Measurements from ENCODE around the gene ZNF681.
"Not testable (repeated sequence)": the region's sequence is repeated elsewhere in the genome, so short reads cannot be mapped to it uniquely, and the experiment has no call there.

Gene ZNF681

DNA sequence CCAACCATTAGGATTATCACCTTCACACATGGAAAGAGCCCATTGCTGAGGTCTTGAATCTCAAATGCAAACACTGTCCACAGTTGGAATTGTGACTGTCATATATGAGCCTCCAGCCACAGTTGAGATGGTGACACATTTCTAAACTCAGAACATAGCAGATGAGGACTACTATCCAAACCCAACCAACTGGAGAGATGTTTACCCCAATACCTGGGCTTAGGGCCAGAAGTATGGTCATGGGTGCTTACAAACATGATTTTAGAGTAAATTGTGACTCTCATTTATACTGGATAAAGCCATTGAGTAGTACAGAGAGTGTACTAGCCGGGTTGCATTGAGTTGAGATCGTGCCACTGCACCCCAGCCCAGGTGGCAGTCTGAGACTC, 14.0 kb upstream of the ZNF681 start:
- no peak for DNase-seq (ENCODE audit: low spot score)

DNA sequence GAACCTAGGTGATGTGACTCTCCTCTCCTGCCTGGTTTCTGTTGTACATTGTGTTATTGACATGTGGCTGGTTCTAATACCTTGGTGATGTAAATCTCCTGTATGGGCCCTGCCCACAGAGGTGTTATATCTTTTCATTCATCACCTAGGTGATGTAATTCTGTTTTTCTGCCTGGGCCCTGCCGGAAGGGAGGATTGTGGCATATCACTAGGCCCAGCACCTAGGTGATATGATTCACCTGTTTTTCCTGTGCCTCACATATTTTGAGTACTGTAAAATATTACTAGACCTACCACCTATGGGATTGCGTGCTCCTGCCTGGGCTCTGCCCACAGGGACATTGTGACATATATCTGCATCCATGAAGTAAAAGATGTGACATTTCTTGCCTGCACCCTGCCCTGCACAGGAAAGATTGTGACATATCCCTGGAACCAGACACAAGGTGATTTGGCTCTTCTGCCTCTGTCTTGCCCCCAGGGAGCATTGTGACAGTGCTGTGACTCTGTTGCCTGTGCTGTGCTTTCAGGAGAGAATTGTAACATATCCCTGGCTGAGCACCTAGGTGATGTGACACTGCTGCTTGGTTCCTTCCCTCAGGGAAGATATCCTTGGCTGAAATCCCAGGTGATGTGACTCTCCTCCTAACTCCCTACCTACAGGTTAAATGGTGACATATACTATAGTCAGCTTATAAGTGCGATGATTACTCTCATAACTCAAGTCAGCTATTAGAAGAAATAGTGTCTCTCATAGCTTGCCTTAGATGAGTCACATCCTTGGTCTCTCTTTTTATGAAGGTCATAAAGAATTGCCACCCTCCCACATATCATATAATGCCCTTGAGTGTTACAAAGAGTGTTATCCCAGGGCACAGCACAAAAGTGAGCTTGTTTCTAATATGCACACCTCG, 13.3 kb upstream of the ZNF681 start:
- no peak for DNase-seq (ENCODE audit: low spot score)

DNA sequence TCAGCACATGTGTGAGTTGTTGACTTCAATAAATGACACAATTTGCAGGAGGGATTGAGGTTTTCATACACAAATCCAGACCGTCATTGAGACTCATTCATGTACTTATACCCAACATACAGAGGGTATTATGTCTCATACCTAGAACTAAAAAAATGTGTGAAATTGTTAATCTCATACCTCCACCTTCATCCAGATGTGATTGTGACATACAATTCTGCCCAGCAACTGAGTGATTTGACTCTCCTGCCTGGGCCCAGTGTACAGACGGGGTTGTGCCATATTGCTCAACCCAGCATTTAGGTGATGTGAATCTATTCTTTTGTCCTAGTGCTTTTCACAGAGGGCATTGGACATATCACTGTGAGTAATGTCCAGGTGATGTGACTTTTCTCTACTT, 12.6 kb upstream of the ZNF681 start:
- no peak for DNase-seq (ENCODE audit: low spot score)

DNA sequence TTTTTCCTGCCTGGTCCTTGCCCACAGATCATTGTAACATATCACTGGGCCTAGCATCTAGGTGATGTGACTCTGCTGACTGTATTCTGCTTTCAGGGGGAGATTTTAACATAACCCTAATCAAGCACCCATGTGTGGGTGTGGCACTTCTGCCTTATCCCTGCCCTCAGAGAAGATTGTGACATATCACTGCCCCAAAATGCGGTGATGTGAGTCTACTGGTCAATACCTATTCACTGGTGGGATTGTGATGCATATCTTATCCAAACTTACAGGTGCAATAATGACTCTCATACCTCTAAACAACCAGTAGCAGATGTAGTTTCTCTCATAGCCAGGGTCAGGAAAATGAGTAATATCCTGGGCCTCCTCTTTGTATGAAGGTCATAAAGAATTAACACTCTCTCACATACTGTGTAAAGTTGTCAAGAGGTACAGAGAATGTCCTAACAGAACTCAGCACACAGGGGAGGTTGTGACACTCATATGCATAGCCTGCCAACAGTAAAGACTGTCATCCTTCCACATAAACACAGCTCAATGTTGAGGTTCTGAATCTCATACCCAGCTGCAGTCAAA, 12.1 kb upstream of the ZNF681 start:
- DNase-seq (ENCODE audit: low spot score), result no peak

DNA sequence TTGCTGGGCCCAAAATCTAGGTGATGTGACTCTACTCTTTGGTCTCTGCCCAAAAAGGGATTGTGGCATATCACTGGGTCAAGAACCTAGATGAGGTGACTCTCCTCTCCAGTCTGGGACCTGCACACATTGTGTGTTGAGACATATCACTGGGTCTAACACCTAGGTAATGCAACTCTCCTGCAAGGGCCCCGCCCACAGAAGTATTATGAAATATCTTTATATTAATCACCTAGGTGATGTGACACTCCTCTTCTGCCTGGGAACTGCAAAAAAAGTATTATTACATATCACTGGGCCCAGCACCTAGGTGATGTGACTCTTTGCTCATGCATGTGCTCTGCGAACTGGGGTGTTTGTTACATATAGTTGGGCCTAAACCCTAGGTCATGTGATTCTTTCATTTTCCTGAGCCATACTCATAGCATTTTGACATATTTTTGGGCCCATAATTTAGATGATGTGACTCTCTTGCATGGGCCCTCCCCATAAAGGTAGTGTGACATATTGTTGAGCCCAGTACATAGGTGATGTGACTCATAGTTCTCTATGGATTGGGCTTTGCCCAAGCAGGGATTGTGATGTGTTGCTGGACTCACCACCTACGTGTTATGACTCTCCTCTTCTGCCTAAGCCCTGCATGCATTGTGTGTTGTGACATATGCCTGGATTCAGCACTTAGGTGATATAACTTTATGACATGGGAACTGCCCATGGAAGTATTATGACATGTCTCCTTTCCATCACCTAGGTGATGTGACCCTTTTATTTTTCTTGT, 11.2 kb upstream of the ZNF681 start:
- no peak for DNase-seq (ENCODE audit: low spot score)

DNA sequence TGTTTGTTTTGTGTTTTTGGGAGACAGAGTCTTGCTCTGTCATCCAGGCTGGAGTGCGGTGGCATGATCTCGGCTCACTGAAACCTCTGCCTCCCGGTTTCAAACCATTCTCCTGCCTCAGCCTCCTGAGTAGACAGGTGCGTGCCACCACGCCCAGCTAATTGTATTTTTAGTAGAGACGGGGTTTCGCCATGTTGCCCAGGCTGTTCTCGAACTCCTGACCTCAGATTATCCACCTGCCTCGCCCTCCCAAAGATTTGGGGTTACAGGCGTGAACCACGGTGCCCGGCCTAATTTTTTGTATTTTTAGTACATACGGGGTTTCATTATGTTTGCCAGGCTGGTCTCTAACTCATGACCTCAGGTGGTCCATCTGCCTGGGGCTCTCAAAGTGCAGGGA, 8.3 kb upstream of the ZNF681 start:
- no peak for DNase-seq (ENCODE audit: low spot score)

DNA sequence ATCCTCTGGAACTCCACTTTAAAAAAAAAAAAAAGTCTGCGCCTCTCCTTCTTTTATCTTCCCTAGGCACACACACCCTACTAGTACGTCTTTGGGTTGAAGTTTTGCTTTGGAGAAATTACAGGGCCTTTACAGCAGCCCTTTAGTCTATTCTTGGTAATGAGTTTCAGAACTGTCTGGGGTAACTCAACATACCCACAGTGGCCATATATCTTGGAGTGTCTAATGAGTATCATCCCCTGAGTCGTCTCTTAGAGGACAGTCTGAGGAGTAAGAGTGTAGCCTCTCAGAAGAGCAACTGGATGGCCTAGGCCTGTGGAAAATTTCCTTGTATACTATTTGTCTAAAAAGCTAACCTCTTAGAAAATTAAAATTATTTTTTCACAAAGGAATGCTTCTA, 6.1 kb upstream of the ZNF681 start:
- no peak for DNase-seq (ENCODE audit: low spot score)

DNA sequence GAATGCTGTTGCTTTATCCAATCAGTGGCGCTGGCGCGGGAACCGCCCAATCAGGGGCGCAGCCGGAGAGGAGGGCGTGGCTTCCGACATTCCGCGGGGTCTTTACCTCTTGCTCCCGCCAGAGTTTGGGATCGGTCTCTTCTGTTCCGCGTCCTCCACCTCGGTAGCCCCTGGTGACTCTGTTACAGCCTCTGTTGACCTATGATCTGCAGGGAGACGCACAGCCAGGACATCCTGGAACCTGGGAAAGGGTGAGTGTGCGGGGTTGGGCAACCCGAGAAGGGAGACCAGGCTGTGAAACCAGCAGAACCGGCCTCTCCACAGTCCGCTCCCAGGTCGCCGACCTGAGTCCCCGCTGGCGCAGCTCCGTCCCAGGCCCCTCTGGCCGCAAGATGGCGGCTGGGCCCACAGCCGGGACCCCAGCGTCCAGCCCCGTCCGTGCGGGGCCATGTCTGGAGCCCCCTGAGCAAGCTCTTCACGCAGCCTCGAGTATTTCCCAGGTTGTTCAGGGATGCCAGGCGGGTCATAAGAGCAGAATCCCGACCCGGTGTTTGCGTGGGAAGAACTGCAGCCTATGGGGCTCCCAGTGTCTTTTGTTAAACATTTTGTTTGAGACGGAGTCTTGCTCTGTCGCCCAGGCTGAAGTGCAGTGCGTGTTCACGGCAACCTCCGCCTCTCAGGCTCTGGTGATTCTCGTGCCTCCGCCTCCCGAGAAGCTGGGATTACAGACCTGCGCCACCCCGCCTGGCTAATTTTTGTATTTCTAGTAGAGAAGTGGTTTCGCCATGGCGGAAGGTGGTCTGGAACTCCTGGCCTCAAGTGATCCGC, 4.4 kb upstream of the ZNF681 start:
- DNase-seq (ENCODE audit: low spot score), result peak; percentile 92

DNA sequence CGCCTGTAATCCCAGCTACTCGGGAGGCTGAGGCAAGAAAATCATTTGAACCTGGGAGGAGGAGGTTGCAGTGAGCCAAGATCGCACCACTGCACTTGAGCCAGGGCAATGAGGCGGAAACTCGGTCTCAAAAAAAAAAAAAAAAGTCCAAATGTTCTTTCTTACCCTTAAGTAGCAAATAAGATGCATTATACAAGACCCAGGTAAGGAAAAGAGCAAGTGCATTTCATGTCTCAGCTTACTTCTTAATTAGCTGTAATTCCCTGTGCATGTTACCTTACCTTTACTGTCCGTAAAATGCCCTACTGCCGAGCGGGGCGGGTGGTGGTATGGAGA, 3.8 kb upstream of the ZNF681 start:
- DNase-seq (ENCODE audit: low spot score), result no peak

DNA sequence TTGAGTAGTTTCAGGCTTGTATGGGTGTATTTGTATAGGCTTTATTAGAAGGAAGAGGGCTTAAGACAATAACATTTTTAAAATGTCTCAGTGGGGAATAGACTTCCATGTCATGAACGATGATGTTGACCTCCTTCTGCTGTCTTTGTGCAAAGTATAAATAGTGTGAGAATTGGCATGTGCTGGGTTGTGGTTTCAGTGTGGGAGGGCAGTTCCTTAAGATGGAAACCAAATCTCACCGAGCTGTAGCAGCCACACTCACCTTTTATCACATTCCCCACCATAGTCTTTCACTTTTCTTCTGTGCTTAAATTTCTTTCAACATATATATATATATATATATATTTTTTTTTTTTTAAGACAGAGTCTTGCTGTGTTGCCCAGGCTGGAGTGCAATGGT, 1.6 kb upstream of the ZNF681 start:
- DNase-seq (ENCODE audit: low spot score), result not testable (repeated sequence)

DNA sequence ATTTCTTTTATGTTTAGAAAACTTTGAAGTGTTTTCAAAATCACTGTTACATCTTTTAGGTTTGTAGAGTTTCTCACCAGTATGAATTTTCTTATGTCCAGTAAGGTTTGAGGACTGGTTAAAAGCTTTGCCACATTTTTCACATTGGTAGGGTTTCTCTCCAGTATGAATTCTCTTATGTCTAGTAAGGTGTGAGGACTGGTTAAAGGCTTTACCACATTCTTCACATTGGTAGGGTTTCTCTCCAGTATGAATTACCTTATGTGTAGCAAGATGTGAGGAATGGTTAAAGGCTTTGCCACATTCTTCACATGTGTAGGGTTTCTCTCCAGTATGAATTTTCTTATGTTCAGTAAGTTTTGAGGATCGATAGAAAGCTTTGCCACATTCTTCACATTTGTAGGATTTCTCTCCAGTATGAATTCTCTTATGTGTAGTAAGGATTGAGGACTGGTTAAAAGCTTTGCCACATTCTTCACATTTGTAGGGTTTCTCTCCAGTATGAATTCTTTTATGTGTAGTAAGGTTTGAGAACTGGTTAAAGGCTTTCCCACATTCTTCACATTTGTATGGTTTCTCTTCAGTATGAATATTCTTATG, 15.0 kb downstream of the ZNF681 start:
- not testable (repeated sequence) for DNase-seq (ENCODE audit: low spot score)

DNA sequence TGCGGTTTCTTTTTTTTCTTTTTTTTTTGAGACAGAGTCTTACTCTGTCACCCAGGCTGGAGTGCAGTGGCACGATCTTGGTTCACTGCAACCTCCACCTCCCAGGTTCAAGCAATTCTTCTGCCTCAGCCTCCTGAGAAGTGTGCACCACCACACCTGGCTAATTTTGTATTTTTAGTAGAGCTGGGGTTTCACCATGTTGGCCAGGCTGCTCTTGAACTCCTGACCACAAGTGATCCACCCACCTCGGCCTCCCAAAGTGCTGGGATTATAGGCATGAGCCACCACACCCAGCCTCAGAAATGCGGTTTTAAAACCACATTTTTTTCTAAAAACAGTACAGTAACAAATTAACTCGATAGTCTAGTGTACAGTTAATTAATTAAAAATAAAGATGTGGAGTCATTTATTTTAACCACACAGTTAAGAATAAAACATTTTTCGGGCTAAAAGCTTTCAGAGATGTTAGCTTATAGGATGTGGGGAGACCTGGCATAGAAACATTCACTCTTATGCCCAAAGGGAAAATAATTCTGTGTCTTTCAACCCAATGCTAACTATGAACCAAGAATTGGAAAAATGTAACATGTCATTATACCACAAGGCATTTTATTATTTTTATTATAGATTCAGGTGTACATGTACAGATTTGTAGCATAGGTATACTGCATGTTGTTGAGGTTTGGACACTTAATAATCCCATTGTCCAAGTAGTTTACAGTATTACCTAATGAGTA, 27.8 kb downstream of the ZNF681 start:
- not testable (repeated sequence) for DNase-seq (ENCODE audit: low spot score)

DNA sequence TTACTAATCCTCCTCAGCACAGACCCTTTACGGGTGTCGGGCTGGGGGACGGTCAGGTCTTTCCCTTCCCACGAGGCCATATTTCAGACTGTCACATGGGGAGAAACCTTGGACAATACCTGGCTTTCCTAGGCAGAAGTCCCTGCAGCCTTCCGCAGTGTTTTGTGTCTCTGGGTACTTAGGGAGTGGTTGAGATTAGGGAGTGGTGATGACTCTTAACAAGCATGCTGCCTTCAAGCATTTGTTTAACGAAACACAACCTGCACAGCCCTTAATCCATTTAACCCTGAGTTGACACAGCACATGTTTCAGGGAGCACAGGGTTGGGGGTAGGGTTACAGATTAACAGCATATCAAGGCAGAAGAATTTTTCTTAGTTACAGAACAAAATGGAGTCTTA, 34.5 kb downstream of the ZNF681 start:
- not testable (repeated sequence) for DNase-seq (ENCODE audit: low spot score)

DNA sequence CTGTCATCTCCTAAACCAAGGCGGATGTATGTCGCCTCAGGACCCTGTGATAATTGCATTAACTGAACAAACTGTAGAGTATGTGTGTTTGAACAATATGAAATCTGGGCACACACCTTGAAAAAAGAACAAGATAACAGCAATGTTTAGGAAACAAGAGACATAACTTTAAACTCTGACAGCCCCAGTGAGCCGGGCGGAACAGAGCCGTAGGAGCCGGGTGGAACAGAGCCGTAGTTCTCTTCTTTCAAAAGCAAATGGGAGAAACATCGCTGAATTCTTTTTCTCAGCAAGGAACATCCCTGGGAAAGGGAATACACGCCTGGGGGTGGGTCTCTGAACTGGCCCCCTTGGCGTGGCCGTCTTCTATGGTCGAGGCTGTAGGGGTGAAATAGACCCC, 39.9 kb downstream of the ZNF681 start:
- DNase-seq (ENCODE audit: low spot score), result no peak

DNA sequence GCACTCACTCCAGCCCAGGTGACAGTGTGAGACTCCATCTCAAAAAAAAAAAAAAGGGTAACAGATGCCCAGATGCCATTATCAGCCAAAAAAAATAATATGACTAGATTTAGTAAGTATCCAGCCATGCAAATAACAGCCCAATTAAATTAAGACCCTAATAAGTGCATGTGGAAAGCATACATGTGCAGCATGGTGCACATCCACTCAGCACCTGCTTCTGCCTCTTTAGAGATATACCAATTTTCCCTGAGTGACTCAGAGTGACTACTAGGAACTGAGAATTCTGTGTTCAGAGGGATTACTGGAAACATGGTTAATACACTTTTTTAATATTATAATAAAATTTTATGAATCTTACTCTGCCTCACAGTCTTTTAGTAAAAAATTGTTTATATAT, 41.9 kb downstream of the ZNF681 start:
- no peak for DNase-seq (ENCODE audit: low spot score)

DNA sequence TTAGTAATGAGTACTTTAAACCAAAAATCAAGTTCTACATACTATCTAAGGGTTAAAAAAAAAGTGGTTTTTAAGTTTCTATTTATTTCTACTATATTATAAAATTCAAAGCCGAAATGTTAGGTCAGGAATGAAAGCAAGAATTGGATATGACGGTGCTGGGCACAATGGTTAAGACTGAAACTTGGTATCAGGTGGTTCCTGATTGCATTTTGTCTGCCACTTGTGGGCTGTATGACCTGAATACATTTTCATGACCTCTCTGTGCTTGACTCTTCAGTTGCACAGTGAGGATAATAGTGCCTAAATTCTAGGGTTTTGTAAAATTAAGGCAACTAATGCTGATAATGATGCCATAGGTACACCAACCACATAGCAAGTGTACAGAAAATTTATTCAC, 49.3 kb downstream of the ZNF681 start:
- no peak for DNase-seq (ENCODE audit: low spot score)

DNA sequence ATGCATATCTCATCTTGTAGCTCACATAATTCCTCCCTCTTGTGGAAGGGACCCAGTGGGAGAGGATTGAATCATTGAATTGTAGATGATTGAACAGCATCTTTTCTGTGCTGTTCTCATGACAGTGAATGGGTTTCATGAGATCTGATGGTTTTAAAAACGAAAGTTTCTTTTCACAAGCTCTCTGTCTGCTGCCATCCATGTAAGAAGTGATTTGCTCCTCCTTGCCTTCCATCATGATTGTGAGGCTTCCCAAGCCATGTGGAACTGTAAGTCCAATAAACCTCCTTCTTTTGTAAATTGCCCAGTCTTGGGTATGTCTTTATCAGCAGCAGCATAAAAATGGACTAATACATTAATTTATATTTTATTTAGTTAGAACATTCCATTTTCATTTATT, 52.0 kb downstream of the ZNF681 start:
- DNase-seq (ENCODE audit: low spot score), result no peak

DNA sequence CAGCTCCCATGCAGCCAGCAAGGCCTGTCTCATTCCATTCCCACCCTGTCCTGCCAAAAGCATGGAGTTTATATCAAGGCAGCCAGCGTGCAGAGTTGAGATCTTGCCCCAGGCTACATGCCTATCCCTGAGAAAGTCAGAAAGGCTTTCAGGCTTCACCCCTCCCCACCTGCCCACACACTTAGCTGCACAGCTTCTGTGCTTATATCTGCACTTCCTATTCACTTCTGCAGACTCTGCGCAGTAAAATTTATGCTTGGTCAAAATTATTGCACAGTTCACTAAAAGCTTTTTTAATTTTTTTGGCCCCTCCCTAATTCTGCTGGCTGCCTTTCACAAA, 59.2 kb downstream of the ZNF681 start:
- DNase-seq (ENCODE audit: low spot score), result peak; percentile 52

DNA sequence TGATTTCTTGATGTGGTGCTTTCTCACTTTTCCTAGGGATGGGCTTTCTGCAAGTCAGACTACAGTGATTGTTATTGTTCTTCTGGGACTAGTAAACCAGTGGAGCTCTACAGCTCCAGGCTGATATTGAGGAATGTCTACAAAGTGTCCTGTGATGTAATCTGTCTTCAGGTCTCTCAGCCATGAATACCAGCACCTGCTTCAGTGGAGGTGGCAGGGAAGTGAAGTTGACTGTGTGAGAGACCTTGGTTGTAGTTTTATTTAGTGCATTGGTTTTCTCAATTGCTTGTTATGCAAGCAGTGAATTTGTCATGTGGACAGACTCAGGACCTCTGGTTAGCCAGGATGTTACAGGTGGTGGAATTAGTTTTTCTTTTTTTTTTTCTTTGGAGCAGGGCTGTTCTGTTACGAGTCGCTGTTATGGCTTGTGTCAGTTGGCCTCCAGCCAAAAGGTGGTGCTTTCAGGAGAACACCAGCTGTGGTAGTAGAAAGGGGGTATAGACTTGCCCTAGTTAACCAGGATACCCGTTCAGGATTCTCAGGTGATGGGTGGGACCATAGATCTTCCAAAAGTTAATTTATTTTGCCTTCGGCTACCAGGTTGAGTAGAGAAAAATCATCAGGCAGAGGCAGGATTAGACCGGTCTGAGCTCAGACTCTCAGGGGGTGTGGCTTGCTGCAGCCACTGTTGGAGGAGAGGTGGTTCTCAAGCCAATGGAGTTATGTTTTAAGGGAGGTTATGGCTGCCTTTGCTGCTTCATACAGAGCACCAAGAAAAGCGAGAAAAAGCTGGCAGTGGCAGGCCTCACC, 59.8 kb downstream of the ZNF681 start:
- no peak for DNase-seq (ENCODE audit: low spot score)

DNA sequence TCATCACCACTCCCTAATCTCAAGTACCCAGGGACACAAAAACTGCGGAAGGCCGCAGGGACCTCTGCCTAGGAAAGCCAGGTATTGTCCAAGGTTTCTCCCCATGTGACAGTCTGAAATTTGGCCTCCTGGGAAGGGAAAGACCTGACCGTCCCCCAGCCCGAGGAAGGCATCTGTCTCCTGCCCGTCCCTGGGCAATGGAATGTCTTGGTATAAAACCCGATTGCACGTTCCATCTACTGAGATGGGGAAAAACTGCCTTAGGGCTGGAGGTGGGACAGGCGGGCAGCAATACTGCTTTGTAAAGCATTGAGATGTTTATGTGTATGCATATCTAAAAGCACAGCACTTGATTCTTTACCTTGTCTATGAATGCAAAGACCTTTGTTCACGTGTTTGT, 65.8 kb downstream of the ZNF681 start:
- DNase-seq (ENCODE audit: low spot score), result not testable (repeated sequence)

All from ecto neural progenitor cell (in vitro differentiated cells).